Adipocyte (in vitro differentiated cells): Measurements from ENCODE around the gene MCHR1.
"Not testable (repeated sequence)": the region's sequence is repeated elsewhere in the genome, so short reads cannot be mapped to it uniquely, and the experiment has no call there.

Experiments
- DNase-seq: peaks from one replicate; pipeline ENCODE4 v3.0.0-alpha.2; 2015; ENCODE audit warnings: low read depth
- H3K27me3 ChIP-seq: replicated peaks from 2 replicates; pipeline ENCODE4 v1.7.0; 2013; ENCODE audit warnings: mild to moderate bottlenecking, low read length, moderate library complexity; ENCODE audit not compliant: control insufficient read depth, insufficient read depth
- H3K36me3 ChIP-seq: 2 replicates; pipeline ENCODE4 v1.7.0; 2013; ENCODE audit warnings: low read length, mild to moderate bottlenecking, moderate library complexity; ENCODE audit not compliant: control insufficient read depth, insufficient read depth, severe bottlenecking
- H3K4me1 ChIP-seq: 2 replicates; pipeline ENCODE4 v1.7.0; 2013; ENCODE audit warnings: mild to moderate bottlenecking, low read length, moderate library complexity; ENCODE audit not compliant: control insufficient read depth, insufficient read depth
- H3K4me3 ChIP-seq: 2 replicates; pipeline ENCODE4 v1.7.0; 2013; ENCODE audit warnings: mild to moderate bottlenecking, low read length, moderate library complexity
- H3K9ac ChIP-seq: 2 replicates; pipeline ENCODE4 v1.7.0; 2013; ENCODE audit warnings: mild to moderate bottlenecking, low read length, moderate library complexity
- H3K9me3 ChIP-seq: 2 replicates; pipeline ENCODE4 v1.7.0; 2013; ENCODE audit warnings: mild to moderate bottlenecking, low read length, moderate library complexity; ENCODE audit not compliant: control insufficient read depth

The MCHR1 gene

GRCh38 chr22:40641269-40641668 lies 38.0 kb upstream of the MCHR1 start:
- Histone ChIP-seq H3K27me3 (no peaks in the 10 kb centered on the region), H3K9ac (no peak overlapping the region), H3K9me3 (no peaks in the 10 kb centered on the region), H3K4me1 (peaks cover 6% of the 10 kb centered on the region), H3K4me3 (no peak overlapping the region), H3K36me3 (no peaks in the 10 kb centered on the region)
- no peak for DNase-seq

- Histone ChIP-seq H3K4me1 (peaks cover 6% of the 10 kb centered on the region), H3K27me3 (no peaks in the 10 kb centered on the region)
Measured at GRCh38 chr22:40642316-40642715, 37.0 kb upstream of the MCHR1 start.

GRCh38 chr22:40645579-40646197 lies 33.6 kb upstream of the MCHR1 start:
- H3K9ac ChIP-seq: peak overlapping the region; percentile 69
- no peak overlapping the region for H3K4me3 ChIP-seq
- H3K4me1 ChIP-seq: no peaks in the 10 kb centered on the region
- no peak for DNase-seq
- H3K36me3 ChIP-seq: no peaks in the 10 kb centered on the region
- H3K27me3 ChIP-seq: no peaks in the 10 kb centered on the region
- H3K9me3 ChIP-seq: no peaks in the 10 kb centered on the region

More at GRCh38 chr22:40642316-40642715, 37.0 kb upstream of the MCHR1 start:
- no peaks in the 10 kb centered on the region for H3K36me3 ChIP-seq
- H3K9me3 ChIP-seq: no peaks in the 10 kb centered on the region
- no peak for DNase-seq
- H3K4me3 ChIP-seq: no peak overlapping the region
- no peak overlapping the region for H3K9ac ChIP-seq

GRCh38 chr22:40648386-40648785 lies 30.9 kb upstream of the MCHR1 start:
- H3K36me3 ChIP-seq: no peaks in the 10 kb centered on the region
- DNase-seq: no peak
- peaks cover 16% of the 10 kb centered on the region for H3K4me1 ChIP-seq
- H3K27me3 ChIP-seq: no peaks in the 10 kb centered on the region
- H3K9me3 ChIP-seq: no peaks in the 10 kb centered on the region
- H3K4me3 ChIP-seq: no peak overlapping the region
- no peak overlapping the region for H3K9ac ChIP-seq

- H3K27me3 ChIP-seq: no peaks in the 10 kb centered on the region
- peak overlapping the region; percentile 96 for H3K9ac ChIP-seq
- no peaks in the 10 kb centered on the region for H3K36me3 ChIP-seq
- peaks cover 35% of the 10 kb centered on the region for H3K4me1 ChIP-seq
- peak overlapping the region; percentile 86 for H3K4me3 ChIP-seq
- no peak for DNase-seq
- no peaks in the 10 kb centered on the region for H3K9me3 ChIP-seq
Measured at GRCh38 chr22:40651057-40651456, 28.2 kb upstream of the MCHR1 start.

GRCh38 chr22:40651563-40652501 lies 27.5 kb upstream of the MCHR1 start:
- H3K9me3 ChIP-seq: no peaks in the 10 kb centered on the region
- peak; percentile 99 for DNase-seq
- peak overlapping the region; percentile 96 for H3K9ac ChIP-seq
- H3K36me3 ChIP-seq: no peaks in the 10 kb centered on the region
- peaks cover 35% of the 10 kb centered on the region for H3K4me1 ChIP-seq
- peak overlapping the region; percentile 86 for H3K4me3 ChIP-seq
- H3K27me3 ChIP-seq: no peaks in the 10 kb centered on the region

GRCh38 chr22:40653361-40653760 lies 25.9 kb upstream of the MCHR1 start:
- Histone ChIP-seq H3K9ac (no peak overlapping the region), H3K4me3 (no peak overlapping the region), H3K4me1 (peaks cover 35% of the 10 kb centered on the region), H3K36me3 (no peaks in the 10 kb centered on the region), H3K27me3 (no peaks in the 10 kb centered on the region), H3K9me3 (no peaks in the 10 kb centered on the region)
- no peak for DNase-seq

GRCh38 chr22:40654522-40655167 lies 24.6 kb upstream of the MCHR1 start:
- H3K9me3 ChIP-seq: no peaks in the 10 kb centered on the region
- H3K4me1 ChIP-seq: peaks cover 35% of the 10 kb centered on the region
- H3K36me3 ChIP-seq: no peaks in the 10 kb centered on the region
- DNase-seq: peak; percentile 69
- H3K9ac ChIP-seq: peak overlapping the region; percentile 84
- peak overlapping the region; percentile 35 for H3K4me3 ChIP-seq
- H3K27me3 ChIP-seq: no peaks in the 10 kb centered on the region

- peaks cover 36% of the 10 kb centered on the region for H3K4me1 ChIP-seq
- not testable (repeated sequence) for H3K4me3 ChIP-seq, DNase-seq, H3K36me3 ChIP-seq, H3K9me3 ChIP-seq, H3K27me3 ChIP-seq, H3K9ac ChIP-seq
Measured at GRCh38 chr22:40655941-40656340, 23.3 kb upstream of the MCHR1 start.

- not testable (repeated sequence) for H3K27me3 ChIP-seq, H3K9ac ChIP-seq, H3K4me3 ChIP-seq, H3K36me3 ChIP-seq, H3K9me3 ChIP-seq, DNase-seq
- H3K4me1 ChIP-seq: peaks cover 31% of the 10 kb centered on the region
Measured at GRCh38 chr22:40656651-40657050, 22.6 kb upstream of the MCHR1 start.

GRCh38 chr22:40659166-40659565 lies 20.1 kb upstream of the MCHR1 start:
- peaks cover 23% of the 10 kb centered on the region for H3K4me1 ChIP-seq

More at GRCh38 chr22:40659166-40659565, 20.1 kb upstream of the MCHR1 start:
- H3K9me3 ChIP-seq: no peaks in the 10 kb centered on the region
- no peaks in the 10 kb centered on the region for H3K27me3 ChIP-seq
- H3K4me3 ChIP-seq: no peak overlapping the region
- no peak for DNase-seq
- H3K9ac ChIP-seq: no peak overlapping the region
- H3K36me3 ChIP-seq: no peaks in the 10 kb centered on the region
